ENCODE measurements around the gene TRIAP1.

GRCh38 chr12:120422892-120423456 is 23.2 kb downstream of the TRIAP1 start:
- no peak for TF ChIP-seq CTCF (IDR thresholded peaks at IDR 0.05)
- no peak for TF ChIP-seq POLR2A (IDR thresholded peaks at IDR 0.05)
